IPS-NIHi7 (cell line): ENCODE measurements around the gene CLDN11.

Source experiments
- DNase-seq: peaks from one replicate; pipeline ENCODE4 v3.0.0; 2012; ENCODE audit warnings: mixed read lengths; ENCODE audit errors: extremely low spot score

Gene CLDN11

DNA sequence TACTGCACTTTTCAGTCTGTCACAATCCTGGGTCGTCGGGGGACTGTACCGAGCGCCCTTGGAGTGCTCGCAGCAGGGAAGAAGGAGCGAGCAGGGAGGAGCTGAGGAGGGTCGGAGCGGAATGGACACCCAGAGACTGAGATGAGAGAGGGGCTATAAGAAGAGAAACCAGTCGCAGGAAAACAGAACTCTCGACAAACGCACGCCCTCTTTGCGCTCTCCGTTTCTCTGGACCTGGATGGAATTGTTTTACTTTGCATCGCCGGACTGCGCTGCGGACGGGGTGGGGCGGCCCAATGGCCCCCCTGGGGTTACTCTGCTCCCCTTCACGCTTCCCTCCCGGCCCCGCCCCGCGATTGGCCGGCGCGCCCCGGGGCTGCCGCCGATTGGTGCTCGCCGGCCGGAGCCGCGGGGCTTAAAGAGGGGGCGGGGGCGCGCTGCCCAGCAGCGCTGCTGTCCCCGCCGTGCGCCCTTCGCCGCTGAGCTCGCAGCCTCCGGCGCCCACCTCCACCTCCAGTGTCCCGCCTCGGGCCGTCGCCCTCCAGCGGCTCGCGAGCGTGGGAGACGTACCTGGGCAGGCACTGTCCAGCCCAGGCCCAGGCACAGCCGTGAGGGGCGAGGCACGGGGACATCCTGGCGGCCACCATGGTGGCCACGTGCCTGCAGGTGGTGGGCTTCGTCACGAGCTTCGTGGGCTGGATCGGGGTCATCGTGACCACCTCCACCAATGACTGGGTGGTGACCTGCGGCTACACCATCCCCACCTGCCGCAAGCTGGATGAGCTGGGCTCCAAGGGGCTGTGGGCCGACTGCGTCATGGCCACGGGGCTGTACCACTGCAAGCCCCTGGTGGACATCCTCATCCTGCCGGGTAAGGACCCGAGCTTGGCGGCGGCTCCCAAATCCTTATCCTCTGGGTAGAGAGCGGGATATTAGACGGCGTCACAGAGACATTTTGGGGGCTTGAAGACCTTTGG is at the start of gene CLDN11:
TSS of gene CLDN11 (plus strand) at position 447 of the 977 bp plus-strand sequence. CDS start at position 646, 199 bp downstream.
- DNase-seq, result peak; percentile 89

GRCh38 chr3:170368921-170369320 is 49.7 kb upstream of the CLDN11 start:
- DNase-seq, result no peak

GRCh38 chr3:170372190-170372879 is 46.3 kb upstream of the CLDN11 start:
- no peak for DNase-seq

DNA sequence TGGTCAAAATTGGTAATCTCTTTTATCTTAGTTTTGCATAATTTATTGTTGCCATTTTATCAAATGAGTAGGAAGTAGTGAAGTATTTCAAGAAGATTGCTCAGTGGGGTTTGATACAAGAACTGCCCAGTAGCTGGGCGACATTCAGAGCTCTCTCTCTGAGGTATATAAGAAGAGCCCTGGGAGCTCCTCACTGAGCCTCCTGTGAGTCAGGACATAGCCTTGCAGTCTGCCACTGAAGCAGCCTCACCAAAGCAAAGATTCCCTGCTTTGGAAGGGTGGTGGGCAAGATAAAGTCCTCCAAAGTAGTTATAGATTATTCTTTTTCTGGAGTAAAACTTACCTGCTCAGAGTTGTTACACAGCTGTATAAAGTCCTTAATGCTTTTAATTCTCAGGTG is 35.1 kb upstream of the CLDN11 start:
- DNase-seq, result no peak

GRCh38 chr3:170386468-170386867 is 32.2 kb upstream of the CLDN11 start:
- DNase-seq, result no peak

GRCh38 chr3:170387950-170388349 is 30.7 kb upstream of the CLDN11 start:
- no peak for DNase-seq

GRCh38 chr3:170391108-170391507 is 27.6 kb upstream of the CLDN11 start:
- DNase-seq, result no peak

DNA sequence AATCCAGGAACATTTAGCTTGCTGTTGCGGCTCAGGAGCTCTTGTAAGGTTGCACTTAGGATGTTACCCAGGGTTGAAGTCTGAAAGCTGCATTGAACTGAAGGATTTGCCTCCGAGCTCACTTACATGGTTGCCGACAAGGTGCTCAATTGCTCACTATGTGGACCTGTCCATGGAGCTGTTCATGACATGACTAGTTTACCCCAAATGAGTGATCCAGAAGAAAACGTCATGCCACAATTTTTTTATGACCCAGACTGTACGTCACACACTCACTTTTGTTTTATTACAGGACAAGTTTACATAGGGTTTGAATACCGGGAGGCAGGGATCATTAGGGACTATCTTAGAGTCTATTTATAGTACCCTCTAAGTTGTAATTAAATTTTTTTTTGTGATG is 21.0 kb upstream of the CLDN11 start:
- no peak for DNase-seq

DNA sequence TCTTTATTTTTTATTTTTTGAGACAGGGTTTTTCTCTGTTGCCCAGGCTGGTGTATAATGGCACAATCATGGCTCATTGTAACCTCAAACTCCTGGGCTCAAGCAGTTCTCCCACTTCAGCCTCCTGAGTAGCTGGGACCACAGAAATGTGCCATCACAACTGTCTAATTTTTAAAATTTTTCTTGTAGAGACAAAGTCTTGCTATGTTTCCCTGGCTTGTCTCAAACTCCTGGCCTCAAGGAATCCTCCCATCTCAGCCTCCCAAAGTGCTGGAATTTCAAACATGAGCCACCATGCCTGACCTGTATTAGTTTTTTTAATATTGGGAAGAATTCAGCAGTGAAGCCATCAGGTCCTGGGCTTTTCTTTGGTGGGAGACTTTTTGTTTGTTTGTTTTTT is 13.6 kb upstream of the CLDN11 start:
- no peak for DNase-seq

GRCh38 chr3:170410428-170411029 is 8.1 kb upstream of the CLDN11 start:
- no peak for DNase-seq

DNA sequence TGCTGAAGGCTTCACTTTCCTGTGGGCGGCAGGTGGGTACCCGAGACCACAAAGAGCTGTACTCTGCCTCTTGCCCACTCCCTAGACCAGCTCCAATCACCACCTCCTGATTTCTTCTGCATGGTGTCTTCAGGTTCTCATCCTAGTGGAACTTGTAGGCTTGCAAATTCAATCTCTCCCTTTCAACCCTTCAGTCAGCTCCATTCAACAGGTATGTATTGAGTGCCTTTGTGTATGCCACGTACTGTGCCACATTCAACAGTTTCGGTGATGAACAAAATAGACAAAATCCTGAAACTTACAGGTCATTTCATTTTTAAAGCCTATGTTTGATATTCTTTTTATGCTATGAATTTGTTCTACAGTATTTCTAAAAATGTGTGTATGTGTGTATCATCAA is 5.4 kb upstream of the CLDN11 start:
- no peak for DNase-seq

DNA sequence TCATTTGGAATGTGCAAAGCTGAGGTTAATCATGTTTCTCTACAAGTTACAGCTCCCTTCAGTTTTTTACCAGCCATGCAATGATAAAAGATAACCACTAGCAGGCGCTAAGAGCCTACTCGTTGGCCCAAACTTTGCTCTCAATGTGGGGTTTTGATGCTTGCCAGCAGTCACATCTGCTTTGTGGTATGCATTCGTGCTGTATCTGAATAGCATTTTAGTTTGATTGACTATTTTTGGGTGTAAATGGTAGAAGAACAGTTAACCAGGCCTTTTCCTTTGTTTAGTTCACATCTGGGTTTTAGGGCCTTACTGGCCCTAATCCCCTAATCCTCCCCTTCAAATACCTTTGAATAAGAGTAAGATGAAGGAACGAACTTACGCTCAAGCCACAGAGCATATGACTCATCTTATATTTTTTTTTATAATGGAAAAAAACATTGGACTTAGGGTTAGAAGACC is 4.4 kb upstream of the CLDN11 start:
- peak; percentile 69 for DNase-seq

GRCh38 chr3:170417090-170417489 is 1.6 kb upstream of the CLDN11 start:
- no peak for DNase-seq

DNA sequence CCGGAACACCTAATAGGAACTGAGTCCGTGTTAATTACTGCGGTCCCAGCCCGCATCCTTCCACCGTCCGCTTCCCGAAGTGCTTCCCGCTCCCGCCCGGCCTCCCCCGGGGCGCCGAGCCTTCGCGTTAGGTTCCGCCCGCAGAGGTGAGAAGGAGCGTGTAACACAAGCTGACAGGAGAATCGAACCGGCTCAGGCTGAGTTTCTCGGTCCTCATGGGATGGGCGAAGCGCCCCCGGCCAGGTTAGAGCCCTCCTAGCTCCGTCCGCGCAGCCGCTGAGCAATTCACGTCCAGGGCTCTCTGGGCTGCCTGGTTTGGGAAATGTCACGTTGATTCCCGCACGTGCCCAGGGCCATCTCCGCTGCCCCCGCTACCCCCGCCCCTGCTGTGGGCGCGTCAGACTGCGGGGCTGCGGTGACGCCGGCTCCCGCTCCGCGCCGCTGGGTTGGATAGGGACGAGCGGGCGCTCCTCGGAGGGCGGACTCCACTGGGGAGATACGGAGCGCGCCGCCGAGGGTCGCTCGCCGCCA is 954 bp downstream of the CLDN11 start:
- peak; percentile 67 for DNase-seq

GRCh38 chr3:170420307-170420821 is 1.7 kb downstream of the CLDN11 start:
- DNase-seq, result peak; percentile 49

GRCh38 chr3:170421111-170421641 is 2.5 kb downstream of the CLDN11 start:
- no peak for DNase-seq

DNA sequence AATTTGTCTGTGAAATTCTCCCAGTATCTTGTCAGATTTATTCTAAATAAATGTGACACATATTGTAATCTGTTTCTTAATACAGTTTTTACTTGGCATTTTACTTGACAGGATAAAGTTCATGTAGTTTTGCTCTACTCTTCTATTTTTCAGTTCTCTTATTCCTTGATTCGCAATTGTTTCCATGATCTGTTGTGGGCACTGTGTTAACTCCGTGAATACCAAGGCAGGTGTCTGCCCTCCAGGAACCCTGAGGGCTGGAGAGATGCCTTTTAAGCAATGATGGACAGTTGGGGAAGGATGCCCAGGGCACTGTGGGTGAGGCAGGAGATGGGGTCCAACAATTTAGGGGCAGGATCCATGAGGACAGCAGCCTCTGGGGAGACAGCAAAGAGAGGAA is 3.1 kb downstream of the CLDN11 start:
- DNase-seq, result no peak

DNA sequence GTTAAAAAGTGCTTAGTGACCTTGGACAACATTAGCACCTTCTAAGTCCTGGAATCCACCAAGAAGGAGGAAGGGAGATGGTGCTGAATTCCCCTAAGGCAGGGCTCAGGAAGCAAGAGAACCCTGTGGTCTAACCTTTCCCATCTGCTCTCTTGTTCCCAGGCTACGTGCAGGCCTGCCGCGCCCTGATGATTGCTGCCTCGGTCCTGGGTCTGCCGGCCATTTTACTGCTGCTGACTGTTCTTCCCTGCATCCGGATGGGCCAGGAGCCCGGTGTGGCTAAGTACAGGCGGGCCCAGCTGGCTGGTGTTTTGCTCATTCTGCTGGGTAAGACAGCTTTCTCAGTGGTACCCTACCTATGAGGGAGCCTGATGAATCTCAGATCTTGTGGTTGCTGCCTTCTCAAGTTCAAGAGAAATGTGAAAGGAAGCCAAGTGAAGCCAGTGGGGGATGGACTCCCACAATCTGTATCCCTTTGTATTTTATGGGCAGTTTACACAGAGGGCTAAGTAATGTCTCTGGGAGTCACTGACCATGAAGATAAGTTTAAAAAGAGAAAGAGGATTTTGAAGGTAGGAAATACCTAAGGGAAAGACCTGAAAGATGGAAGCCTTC is 4.4 kb downstream of the CLDN11 start:
- DNase-seq, result no peak

- DNase-seq, result no peak
Observed at GRCh38 chr3:170424879-170425278, 6.2 kb downstream of the CLDN11 start.

DNA sequence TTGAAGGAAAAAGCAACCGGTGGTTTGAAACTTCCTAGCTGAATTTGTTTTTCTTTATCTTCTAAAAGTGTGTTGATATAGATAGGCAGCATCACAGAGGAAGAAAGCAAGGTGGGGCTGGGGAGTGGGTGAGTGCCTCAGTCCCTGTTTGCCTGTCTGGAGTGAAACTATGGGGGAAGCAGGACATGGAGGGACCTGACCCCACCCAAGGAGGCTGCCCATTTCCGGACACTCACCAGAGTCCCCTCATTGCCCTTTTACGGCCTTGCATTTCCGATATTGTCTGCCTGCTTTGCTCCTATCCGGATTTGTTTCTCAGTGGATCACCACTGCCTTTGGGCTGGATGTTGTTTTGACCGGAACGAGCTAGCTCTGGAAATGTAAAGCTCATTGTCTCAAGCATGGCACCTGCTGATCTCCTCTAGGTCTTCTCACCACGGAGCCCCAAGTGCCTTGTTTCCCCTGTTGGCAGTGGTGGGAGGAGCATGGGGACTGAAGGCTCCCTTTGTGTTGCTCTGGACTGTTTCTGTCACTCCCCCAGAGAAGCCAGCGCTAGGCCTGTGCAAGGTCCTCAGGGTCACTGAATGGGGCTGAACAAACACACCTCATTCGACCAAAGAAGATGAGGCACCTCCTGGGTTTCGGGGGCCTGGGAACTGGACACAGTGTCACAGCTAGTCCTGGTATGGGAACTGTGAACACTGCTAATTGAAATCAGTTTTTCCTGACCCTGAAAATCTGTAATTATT is 7.0 kb downstream of the CLDN11 start:
- DNase-seq, result peak; percentile 37
